GM12801 (cell line): ENCODE data around the gene MAP3K1.

Source experiments
- TF ChIP-seq, protein P1 (sequence below): IDR thresholded peaks from one replicate; pipeline ENCODE4 v1.5.1; 2011; ENCODE audit warnings: control low read depth; ENCODE audit not compliant: insufficient read length; ENCODE audit errors: extremely low read depth

The MAP3K1 gene

DNA sequence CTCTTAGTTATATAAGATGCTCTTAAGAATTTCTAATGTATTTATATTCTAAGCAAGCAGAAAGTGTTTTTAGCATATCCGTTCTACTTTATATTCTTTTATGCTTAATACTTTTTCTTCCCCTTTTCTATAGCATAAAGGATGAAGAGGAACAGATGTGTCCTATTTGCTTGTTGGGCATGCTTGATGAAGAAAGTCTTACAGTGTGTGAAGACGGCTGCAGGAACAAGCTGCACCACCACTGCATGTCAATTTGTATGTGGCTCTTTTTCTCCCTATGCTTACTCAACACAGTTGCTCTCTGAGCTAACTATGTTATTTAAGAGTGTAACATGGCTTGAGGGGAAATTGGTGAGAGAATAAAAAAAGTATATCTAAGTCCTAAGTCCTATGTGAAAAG, 56.4 kb downstream of the MAP3K1 start:
- TF ChIP-seq, protein P1, sequence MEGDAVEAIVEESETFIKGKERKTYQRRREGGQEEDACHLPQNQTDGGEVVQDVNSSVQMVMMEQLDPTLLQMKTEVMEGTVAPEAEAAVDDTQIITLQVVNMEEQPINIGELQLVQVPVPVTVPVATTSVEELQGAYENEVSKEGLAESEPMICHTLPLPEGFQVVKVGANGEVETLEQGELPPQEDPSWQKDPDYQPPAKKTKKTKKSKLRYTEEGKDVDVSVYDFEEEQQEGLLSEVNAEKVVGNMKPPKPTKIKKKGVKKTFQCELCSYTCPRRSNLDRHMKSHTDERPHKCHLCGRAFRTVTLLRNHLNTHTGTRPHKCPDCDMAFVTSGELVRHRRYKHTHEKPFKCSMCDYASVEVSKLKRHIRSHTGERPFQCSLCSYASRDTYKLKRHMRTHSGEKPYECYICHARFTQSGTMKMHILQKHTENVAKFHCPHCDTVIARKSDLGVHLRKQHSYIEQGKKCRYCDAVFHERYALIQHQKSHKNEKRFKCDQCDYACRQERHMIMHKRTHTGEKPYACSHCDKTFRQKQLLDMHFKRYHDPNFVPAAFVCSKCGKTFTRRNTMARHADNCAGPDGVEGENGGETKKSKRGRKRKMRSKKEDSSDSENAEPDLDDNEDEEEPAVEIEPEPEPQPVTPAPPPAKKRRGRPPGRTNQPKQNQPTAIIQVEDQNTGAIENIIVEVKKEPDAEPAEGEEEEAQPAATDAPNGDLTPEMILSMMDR: no peak

DNA sequence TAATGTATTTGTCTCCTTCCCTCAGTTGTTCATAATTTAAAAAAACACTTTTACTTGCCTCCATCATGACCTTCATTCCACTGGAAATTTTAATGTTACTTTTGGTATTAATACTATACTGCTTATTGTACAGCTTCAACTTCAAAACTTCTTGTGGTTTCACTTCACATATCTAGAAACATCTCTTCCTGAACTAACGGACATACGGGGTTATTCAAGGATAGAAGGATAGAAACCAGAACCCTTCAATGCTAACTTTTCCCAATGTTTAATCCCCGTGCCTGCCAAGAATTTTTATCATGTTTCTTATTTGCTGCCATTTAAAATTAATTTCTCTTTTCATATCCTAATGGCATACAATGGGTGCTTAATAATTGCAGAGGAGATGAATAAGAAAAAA, 57.7 kb downstream of the MAP3K1 start:
- TF ChIP-seq, protein P1: no peak

DNA sequence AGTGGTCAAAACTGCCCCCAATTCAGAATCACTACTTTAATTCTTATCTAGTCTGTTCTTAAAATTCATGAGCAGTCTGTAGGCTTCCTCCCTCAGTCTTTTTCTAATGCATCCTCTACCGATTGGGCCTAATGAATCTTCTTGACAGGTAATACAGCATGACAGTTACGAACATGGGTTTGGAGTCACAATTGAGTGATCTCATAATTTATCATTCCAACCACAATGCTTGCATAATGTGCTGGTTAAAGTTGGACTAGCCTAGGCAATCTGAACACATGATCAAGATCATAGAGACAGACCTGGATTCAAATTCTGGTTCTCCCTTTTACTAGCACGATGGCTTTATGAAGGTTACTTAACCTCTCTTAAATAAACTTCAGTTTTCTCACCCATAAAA, 61.0 kb downstream of the MAP3K1 start:
- TF ChIP-seq, protein P1: no peak

DNA sequence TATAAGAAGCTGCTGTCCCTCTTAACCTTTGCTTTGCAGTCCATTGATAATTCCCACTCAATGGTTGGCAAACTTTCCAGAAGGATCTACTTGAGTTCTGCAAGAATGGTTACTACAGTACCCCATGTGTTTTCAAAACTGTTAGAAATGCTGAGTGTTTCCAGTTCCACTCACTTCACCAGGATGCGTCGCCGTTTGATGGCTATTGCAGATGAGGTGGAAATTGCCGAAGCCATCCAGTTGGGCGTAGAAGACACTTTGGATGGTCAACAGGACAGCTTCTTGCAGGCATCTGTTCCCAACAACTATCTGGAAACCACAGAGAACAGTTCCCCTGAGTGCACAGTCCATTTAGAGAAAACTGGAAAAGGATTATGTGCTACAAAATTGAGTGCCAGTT, 66.2 kb downstream of the MAP3K1 start:
- TF ChIP-seq, protein P1: no peak

DNA sequence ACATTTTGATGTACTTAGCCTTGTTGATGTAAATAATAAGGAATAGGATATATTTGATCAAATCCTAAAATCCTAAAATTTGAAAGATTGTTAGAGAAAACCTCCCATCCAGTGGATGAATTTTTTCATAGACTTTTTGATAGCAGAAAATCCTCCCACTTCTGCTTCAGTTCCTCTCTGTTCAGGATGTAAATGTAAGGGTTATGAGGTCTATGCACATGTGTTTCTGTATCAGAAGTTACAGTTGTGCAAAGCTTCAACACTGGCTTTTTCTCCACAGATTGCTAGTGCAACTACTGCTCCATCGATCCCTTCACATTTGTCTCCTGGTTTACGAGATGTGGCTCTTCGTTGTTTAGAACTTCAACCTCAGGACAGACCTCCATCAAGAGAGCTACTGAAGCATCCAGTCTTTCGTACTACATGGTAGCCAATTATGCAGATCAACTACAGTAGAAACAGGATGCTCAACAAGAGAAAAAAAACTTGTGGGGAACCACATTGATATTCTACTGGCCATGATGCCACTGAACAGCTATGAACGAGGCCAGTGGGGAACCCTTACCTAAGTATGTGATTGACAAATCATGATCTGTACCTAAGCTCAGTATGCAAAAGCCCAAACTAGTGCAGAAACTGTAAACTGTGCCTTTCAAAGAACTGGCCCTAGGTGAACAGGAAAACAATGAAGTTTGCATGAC, 78.1 kb downstream of the MAP3K1 start:
- TF ChIP-seq, protein P1: no peak

DNA sequence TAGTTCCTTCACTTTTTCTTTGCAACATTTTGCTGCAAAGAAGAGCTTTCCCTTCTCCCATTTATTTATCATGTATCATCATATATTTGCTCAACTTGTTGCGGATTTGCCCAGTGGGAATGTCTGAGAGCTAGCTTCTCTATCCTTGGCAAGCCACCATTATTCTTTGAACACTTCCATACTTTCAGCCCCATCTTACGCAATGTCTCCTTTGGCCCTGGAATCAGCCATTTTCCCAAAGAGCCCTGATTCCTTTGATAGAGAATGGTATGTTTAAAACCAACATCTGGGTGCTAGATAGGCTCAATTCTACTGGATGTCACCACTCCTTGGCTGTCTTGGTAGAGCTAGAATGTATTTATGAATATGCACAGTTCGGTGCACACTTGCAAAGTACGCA, 81.4 kb downstream of the MAP3K1 start:
- TF ChIP-seq, protein P1: no peak

DNA sequence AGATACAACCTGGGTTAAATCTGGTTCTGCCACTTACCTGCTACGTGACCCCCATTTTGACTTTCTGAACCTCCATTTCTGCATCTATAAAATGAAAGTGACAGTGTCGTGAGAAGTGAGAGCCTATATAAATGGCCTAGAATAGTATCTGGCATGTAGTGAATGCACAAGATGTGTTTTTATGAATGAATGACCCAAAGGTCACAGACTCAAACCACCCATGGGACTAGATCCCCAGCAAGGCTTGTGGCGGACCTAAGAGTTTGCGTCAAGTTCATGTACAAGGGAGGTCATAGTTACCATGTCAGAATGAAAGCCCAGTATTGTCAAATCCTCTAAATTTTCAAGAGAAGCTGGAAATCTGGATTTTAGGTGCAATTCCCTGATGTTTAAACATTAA, 82.9 kb downstream of the MAP3K1 start:
- TF ChIP-seq, protein P1: no peak

DNA sequence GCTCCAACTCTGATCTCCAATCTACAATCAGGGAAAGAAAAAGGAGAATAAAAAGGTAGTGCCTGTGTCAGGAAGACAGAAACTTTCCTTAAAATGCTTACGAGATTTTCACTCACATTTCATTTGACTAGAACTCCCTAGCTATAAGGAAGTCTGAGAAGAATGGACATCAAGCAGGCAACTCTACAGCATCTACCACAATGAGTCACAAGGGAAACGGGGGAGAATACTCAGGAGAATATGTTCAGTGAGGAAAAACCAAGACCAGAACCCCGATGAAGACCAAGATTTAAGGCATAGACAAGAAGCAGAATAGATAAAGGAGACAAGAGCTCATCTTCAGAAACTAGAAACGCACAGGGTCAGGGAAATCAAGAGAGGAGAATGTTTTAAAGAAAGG, 85.0 kb downstream of the MAP3K1 start:
- TF ChIP-seq, protein P1: no peak
